ENCODE results near the gene PRKCB.
"Not testable (repeated sequence)": the region's sequence is repeated elsewhere in the genome, so short reads cannot be mapped to it uniquely, and the experiment has no call there.

DNA sequence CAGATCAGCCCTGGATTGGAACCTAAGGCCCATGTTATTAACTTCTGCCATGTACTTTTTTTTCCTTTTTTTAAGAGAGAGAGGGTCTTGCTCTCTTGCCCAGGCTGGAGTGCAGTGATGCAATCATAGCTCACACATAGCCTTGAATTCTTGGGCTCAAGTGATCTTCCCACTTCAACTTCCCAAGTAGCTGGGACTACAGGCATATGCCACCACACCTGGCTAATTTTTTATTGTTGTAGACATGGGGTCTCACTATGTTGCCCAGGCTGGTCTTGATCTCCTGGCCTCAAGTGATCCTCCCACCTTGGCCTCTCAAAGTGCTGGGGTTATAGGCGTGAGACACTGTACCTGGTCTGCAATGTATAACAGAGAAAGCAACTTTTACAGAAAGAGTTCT is 194.1 kb downstream of the PRKCB start:
- TF ChIP-seq, protein P1, sequence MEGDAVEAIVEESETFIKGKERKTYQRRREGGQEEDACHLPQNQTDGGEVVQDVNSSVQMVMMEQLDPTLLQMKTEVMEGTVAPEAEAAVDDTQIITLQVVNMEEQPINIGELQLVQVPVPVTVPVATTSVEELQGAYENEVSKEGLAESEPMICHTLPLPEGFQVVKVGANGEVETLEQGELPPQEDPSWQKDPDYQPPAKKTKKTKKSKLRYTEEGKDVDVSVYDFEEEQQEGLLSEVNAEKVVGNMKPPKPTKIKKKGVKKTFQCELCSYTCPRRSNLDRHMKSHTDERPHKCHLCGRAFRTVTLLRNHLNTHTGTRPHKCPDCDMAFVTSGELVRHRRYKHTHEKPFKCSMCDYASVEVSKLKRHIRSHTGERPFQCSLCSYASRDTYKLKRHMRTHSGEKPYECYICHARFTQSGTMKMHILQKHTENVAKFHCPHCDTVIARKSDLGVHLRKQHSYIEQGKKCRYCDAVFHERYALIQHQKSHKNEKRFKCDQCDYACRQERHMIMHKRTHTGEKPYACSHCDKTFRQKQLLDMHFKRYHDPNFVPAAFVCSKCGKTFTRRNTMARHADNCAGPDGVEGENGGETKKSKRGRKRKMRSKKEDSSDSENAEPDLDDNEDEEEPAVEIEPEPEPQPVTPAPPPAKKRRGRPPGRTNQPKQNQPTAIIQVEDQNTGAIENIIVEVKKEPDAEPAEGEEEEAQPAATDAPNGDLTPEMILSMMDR (IDR thresholded peaks at IDR 0.05): not testable (repeated sequence)
- TF ChIP-seq POLR2A (IDR thresholded peaks at IDR 0.05): not testable (repeated sequence)
